ENCODE data around the gene MAG. TPM values are rescaled to one million over a fixed set of nuclear protein-coding genes. Genes with fewer than 3 reads are reported as not detected.

MAG gene
- total RNA-seq = 0.27 TPM

GRCh38 chr19:35291916-35292315 is at the start of gene MAG:
TSS of gene MAG (plus strand) at chr19:35292161. CDS start at chr19:35295409, 3,248 bp downstream.
- DNase-seq (ENCODE audit: low read depth in 2 of 3, low spot score in 2 of 3) = no peak

- DNase-seq (ENCODE audit: low read depth in 2 of 3, low spot score in 2 of 3) = no peak
Measured at GRCh38 chr19:35246466-35247092, 45.4 kb upstream of the MAG start.

DNA sequence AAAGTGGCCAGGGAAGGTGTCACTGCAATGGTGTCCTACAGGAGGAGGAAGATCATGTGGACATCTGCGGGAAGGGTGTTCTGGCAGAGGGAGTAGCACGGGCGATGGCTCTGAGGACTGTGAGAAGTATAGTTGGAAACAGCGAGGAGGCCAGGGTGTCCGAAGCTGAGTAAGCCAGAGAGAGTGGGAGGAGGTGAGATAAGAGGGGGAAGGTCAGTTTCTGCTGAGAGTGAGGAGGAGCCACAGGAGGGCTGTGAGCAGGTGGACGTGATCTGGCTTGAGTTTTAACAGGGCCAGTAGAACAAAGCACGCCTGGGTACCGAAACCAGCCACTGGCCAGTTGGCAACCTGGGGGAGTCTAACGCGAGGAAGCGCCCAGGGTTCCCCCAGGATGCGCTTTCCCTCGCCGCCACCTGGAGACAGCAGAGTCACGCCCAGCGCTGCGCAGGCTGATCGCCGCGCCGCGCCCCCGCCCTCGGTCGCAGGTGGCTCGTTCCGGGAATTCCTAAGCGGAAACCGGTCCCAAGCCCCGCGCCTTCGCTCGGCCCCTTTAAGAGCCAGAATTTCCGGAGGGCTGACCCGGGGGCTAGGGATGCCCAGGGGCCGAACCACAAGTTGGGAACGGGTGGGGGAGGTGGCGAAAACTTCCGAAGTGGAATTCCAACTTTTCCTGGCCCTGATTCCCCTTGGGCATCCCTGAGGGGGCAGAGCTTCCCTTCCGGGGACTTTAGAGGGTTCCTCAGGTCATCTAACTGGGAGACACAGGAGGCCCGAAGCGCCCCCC is 44.2 kb upstream of the MAG start:
- DNase-seq (ENCODE audit: low read depth in 2 of 3, low spot score in 2 of 3) = peak; percentile 41 to 53 (median 44)

DNA sequence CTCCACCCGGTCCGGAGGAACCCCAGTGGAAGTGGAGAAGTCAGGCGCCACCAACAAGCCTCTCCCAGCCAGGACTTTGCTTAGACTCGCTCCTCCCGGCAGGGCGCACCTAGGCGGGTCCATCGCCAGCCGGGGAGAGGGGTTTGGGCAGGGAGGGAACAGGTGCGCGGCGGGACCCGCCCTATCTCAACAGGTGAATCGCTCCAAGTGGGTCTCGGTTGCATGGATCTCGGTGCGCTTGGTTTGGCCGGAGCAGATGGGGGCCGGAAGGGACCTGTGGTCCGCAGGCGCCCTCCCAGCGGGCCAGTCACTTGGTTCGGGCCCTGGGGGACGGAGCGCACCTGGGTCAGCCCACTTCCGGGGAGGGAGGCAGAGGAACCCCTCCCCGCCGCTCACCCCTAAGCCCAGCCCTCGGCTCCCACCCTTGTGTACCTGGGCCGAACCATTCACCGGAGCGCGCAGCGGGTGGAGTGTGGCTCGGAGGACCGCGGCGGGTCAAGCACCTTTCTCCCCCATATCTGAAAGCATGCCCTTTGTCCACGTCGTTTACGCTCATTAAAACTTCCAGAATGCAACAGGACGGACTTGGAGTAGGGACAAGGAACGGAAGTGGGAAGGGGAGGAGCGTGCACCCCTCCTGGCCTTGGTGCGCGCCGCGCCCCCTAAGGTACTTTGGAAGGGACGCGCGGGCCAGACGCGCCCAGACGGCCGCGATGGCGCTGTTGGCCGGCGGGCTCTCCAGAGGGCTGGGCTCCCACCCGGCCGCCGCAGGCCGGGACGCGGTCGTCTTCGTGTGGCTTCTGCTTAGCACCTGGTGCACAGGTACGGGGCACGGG is 43.4 kb upstream of the MAG start, which contains the start of gene LSR:
LSR (plus strand) TSS at position 693 of the 836 bp plus-strand sequence; CDS start at position 714, 21 bp downstream.
- peak; percentile 50 to 71 (median 63) for DNase-seq (ENCODE audit: low read depth in 2 of 3, low spot score in 2 of 3)

DNA sequence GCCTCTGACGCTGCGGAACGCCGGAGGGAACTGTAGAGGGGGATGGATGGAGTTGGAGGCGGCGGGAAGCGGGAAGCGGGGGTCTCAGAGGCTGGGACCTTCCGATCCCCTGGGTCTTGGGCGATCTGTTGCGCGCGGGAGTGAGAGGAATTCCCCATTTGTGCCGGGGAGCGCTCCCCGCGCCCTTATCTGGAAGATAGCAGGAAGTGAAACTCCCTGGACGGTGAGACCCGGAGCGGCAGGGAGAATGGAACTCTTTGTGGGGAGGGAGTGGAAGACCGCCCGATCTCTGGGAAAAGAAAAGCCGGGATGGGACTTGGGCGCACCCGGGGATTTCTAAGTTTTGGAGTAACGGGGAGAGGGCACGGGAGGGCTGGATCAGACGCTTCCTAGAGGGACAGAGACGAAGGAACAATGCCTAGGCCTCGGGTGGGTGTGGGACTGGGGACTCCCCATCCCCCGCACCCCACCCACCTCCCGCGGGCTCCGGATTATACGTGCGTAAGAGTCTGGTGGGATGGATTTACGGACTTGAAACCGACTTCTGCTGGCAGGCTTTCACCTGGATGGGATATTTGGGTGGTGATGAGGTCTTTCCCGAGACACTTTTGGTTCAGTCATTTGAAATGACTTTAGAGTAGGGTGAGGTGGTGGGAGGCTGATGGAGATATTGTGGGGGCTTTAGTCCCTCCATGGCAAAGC is 42.7 kb upstream of the MAG start:
- no peak for DNase-seq (ENCODE audit: low read depth in 2 of 3, low spot score in 2 of 3)

- DNase-seq (ENCODE audit: low read depth in 2 of 3, low spot score in 2 of 3) = no peak
Measured at GRCh38 chr19:35249848-35250711, 41.9 kb upstream of the MAG start.

DNA sequence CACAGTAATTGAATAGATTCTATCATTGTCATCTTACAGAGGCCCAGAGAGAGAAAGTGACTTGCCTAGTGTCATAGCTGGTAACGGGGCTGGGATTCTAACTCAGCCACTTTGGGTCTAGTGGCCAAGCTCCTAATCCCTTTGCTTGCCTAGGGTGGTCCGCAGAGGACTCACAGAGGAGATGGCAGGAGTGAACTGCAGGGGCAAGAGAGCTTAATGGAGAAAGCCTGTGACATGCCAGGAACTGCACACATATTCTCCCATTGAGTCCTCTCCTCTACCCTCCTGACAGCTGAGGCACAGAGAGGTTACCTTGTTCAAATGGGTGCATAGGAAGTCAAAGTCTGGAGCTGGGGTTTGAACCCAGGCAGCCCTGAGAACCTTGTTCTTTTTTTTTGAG is 40.5 kb upstream of the MAG start:
- DNase-seq (ENCODE audit: low read depth in 2 of 3, low spot score in 2 of 3) = no peak

GRCh38 chr19:35253316-35254286 is 38.4 kb upstream of the MAG start:
- DNase-seq (ENCODE audit: low read depth in 2 of 3, low spot score in 2 of 3) = no peak

- DNase-seq (ENCODE audit: low read depth in 2 of 3, low spot score in 2 of 3) = no peak
Measured at GRCh38 chr19:35254341-35255297, 37.3 kb upstream of the MAG start.

DNA sequence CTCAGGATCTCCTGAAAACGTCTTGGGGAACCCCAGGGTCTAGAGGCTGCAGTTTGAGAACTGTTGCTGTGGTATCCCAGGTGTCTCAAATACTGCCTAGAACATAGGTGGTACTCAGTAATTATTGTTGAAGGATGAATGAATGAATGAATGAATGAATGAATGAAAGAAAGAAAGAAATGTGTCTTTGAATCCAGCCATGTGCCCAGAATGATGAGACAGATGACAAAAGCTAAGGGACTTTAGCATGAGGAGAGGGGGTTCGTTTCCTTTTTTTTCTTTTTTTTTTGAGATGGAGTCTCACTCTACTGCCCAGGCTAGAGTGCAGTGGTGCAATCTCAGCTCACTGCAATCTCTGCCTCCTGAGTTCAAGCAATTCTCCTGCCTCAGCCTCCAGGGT is 35.4 kb upstream of the MAG start:
- no peak for DNase-seq (ENCODE audit: low read depth in 2 of 3, low spot score in 2 of 3)

- DNase-seq (ENCODE audit: low read depth in 2 of 3, low spot score in 2 of 3) = no peak
Measured at GRCh38 chr19:35257113-35257461, 34.9 kb upstream of the MAG start.

DNA sequence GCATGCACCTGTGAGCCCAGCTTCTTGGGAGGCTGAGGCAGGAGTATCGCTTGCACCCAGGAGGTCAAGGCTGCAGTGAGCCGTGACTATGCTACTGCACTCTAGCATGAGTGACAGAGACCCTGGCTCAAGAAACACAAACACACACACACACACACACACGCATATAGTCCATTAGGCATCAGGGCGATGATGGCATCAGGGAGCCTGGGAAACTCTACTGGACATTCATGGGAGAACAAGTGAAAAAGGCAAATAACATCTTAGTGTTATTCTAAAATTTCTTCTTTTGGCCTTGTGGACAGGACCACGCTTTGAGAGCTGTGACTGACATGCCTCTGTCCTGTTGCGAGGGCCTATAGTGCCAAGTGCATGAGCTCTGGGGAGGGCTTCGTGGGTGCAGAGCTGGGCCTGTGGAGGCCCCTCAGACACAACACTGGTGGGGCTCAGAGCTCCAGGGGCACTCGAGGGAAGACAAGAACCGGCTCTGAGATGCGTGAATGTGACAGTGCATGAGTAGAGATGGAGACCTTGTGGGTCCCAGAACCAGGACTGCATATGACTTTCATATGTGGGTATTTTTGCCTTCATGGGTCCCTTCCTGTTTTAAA is 31.2 kb upstream of the MAG start:
- DNase-seq (ENCODE audit: low read depth in 2 of 3, low spot score in 2 of 3) = no peak

DNA sequence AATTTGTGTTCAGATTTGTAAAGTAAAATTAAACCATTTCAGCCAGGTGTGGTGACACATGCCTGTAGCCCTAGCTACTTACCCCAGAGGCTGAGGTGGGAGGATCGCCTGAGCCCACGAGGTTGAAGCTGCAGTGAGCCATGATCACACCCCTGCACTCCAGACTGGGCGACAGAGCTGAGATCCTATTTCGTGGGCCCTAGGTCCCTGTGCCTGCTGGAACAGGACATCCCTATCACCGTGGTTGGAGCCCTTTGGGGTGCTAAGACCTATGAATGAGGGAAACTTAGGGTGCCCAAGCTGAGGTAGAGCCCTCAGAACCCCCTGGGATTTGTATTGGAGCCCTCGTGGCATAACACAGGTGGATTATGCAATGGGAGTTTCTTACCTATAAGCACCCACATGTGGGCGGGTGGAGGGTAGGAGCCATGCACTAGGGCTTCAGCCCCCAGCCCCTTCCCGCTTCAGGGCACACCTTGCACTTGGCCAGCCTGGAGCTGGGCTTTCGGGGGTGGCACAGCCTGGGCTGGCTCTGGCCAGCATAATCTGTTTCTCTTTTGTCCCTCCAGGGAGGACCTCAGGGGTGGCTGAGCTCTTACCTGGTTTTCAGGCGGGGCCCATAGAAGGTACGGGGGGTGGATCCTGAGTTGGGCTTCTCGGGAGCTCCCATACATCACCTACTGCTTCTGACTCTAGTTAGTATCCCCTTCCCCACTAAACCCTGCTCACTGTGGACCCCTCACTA is 30.4 kb upstream of the MAG start:
- DNase-seq (ENCODE audit: low read depth in 2 of 3, low spot score in 2 of 3) = no peak

GRCh38 chr19:35262101-35262761 is 29.7 kb upstream of the MAG start:
- no peak for DNase-seq (ENCODE audit: low read depth in 2 of 3, low spot score in 2 of 3)

GRCh38 chr19:35264268-35265125 is 27.5 kb upstream of the MAG start:
- DNase-seq (ENCODE audit: low read depth in 2 of 3, low spot score in 2 of 3) = no peak
